GM18517 (cell line): ENCODE results near the gene OR4X1.
A peak's percentile ranks its signal among the peaks of the same experiment; 100 is the strongest.
"Not testable (repeated sequence)": the region's sequence is repeated elsewhere in the genome, so short reads cannot be mapped to it uniquely, and the experiment has no call there.

Experiments
- ATAC-seq: cut with Tn5 transposase; IDR thresholded peaks from one replicate; pipeline ENCODE4 v1.9.1; 2021; ENCODE audit warnings: mild to moderate bottlenecking, moderate library complexity; ENCODE audit not compliant: unreplicated experiment

OR4X1 gene, protein sequence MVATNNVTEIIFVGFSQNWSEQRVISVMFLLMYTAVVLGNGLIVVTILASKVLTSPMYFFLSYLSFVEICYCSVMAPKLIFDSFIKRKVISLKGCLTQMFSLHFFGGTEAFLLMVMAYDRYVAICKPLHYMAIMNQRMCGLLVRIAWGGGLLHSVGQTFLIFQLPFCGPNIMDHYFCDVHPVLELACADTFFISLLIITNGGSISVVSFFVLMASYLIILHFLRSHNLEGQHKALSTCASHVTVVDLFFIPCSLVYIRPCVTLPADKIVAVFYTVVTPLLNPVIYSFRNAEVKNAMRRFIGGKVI

DNA sequence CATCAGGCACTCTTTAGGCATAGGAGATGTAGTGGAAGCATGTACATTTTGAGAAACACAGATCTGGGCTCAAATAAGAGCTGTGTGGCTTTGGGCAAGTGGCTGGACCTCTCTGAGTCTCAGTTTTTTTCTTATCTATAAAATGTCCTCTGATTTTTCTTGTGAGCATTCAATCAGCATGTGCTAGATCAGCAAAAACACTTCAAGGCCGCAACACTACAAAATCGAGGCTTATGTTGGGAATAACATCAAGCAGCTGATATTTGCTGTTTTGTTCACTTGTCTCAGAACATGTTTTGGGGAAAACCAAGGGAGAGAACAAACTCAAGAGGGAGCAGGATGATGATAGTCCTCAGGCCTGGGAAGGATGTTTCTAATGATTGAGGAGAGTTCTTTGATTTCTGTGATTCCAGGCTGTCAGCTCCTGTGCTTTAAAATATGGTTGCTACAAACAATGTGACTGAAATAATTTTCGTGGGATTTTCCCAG lies at the start of gene OR4X1:
OR4X1 (plus strand) TSS at position 439 of the 489 bp plus-strand sequence; CDS start at position 439, 0 bp downstream.
- ATAC-seq = no peak

DNA sequence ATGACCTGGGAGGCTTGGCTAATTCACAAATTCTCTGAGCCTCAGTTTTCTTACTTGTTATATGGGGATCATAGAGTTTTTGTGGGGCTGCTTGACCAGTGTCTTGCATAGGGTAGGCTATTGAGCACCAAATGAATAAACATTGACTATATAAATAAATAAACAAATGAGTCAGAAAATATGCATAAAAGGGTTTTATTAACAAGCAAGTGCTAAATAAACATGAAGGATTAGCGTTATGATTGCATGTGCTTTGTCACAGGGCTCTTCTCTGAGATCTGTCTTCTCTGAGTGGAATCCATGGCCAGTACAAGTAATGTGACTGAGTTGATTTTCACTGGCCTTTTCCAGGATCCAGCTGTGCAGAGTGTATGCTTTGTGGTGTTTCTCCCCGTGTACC lies 47.2 kb upstream of the OR4X1 start, which contains the start of gene OR4B1:
OR4B1 (plus strand) TSS at position 301 of the 400 bp plus-strand sequence; CDS start at position 301, 0 bp downstream.
- ATAC-seq = no peak

DNA sequence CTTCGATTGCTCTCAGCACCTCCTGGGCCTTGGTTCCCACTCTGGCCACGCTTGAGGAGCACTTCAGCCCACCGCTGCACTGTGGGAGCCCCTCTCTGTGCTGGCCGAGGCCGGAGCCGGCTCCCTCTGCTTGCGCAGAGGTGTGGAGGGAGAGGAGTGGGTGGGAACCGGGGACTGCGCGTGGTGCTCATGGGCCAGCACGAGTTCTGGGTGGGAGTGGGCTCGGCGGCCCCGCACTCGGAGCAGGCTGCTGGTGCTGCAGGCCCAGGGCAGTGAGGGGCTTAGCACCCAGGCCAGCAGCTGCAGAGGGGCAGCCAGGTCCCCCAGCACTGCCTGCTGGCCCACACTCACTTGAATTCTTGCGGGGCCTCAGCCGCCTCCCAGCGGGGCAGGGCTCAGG lies 34.9 kb upstream of the OR4X1 start:
- no peak for ATAC-seq

DNA sequence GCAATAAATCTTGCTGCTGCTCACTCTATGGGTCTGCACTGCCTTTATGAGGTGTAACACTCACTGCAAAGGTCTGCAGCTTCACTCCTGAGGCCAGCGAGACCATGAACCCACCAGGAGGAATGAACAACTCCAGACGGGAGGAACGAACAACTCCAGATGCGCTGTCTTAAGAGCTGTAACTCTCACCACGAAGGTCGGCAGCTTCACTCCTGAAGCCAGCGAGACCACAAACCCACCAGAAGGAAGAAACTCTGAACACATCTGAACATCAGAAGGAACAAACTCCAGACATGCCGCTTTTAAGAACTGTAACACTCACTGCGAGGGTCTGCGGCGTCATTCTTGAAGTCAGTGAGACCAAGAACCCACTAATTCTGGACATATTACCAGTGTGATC lies 33.6 kb upstream of the OR4X1 start:
- ATAC-seq = not testable (repeated sequence)

DNA sequence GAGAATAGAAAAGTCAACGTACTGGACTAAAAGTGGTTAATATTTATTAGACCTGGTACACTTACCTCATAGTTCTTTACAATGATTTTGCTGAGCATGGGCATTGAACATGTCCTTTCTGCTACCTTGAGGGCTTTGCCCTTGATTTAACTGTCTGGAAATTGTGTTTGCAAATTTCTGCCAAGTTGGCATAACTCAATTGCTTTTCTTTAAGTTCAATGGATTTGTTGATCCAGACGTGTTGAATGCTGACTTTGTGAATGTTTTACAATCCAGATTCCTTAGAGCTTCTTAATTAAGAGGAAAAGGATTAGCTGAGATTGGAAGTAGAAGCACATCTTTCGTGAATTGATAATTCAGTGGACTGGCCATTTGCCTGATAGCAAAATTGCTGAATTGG lies 25.9 kb upstream of the OR4X1 start:
- no peak for ATAC-seq

DNA sequence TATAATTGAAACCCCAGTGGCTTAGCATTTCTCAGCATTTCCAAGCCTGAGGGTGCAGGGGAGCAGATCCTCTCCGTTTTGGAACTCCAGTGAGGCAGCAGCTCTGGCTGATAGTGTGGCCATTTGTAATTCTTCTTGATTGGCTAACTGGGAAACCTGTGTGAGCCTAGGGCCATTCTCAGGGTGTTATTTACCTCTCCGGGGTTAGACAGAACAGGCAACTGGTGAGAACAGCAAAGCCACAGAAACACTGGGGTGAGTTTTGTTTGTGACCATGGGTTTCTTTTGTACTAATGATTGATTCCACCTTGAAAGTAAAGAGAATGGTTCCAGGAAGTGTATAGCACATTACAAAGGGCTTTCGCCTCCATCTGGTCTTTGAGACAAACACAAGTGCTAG lies 21.2 kb upstream of the OR4X1 start:
- ATAC-seq = no peak

DNA sequence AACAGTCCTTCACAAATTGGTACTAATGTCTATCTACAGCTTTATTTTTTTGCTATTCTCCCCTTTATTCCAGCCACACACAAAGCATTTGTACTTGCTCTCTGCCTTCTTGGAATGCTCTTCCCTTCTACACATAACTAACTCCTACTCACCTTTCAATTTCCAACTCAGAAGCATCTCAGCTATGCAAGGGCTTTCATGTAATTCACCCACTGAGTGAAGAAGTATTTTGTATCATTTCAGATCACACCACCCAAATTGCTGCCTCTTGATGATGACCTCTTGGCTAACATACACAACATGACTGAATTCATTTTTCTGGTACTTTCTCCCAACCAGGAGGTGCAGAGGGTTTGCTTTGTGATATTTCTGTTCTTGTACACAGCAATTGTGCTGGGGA lies 18.9 kb upstream of the OR4X1 start, which contains the start of gene OR4X2:
OR4X2 (plus strand) TSS at position 301 of the 400 bp plus-strand sequence; CDS start at position 301, 0 bp downstream.
- no peak for ATAC-seq

DNA sequence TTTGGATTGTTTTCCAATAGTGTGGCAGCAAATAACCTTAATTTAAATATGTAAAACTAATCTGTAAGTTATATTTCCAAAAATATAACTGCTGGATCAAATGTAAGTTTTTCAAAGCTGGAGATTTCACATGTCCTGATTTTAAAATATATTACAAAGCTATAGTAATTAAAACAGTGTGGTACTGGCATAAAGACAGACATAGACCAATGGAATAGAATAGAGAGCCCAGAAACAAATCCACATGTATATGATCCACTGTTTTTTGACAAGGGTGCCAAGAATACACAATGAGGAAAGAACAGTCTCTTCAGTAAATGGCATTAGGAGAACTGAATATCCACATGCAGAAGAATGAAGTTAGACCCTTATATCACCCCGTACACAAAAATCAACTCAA lies 14.8 kb upstream of the OR4X1 start:
- no peak for ATAC-seq

DNA sequence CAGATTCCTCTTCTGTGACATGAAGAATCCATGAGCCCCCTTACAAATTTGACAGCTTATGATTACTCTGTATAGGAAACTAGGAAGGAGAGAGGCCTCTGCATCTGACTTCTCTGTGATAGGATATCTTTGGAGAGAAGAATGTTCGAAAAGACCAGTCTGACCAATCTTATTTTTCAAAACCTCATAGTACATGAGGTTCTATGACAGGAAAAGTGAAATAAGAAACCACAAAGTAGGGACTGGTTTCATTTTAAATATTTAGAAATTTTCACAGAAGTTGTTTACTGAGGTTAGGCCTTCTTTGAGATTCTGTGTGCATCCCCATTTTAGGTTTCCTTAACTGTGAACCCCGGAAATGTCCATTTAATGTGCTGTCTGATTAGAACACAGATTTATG lies 2.1 kb upstream of the OR4X1 start:
- no peak for ATAC-seq

DNA sequence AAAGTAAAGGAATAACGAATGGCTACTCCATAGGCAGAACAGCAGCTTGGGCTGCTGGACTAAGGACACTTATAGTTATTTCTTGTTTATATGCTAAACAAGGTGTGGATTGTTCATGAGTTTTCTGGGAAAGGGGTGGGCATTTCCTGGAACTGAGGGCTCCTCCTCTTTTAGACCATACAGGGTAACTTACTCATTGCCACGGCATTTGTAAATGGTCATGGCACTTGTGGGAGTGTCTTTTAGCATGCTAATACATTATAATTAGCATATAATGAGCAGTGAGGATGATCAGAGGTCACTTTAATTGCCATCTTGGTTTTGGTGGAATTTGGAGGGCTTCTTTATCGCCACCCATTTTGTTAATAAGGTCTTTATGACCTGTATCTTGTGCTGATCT lies 7.0 kb downstream of the OR4X1 start:
- no peak for ATAC-seq

DNA sequence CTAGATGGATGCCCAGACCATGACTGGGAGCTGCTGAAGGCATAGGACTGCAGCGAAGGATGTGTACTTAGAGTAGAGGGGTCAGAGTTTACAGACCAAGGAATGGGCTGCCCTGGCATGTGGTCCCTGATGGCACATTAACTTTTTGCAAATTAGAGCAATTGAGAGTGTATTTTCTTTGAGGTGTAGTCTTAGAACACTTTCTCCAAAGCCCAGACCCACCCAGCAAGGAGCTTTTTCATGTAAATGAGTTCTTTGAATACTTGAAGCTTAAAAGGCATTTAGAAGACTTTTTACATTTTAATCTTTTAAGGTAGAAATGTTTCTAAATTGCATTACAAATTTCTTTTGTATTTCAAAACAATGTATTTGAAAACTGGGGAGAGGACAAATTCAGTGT lies 8.9 kb downstream of the OR4X1 start:
- no peak for ATAC-seq

DNA sequence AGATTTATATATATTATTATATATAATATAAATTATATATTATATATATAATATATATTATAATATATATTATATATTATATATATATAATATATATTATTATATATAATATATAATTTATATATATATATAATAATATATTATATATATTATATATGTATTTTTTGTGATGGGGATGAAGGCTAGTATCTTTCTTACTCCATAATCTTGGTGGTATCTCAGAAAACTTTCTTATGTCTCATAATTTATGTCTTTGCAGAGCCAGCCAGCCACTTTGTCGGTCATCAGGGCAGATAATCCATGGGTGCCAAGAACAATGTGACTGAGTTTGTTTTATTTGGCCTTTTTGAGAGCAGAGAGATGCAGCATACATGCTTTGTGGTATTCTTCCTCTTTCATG lies 42.3 kb downstream of the OR4X1 start, which contains the start of gene OR4S1:
OR4S1 (plus strand) TSS at position 301 of the 400 bp plus-strand sequence; CDS start at position 301, 0 bp downstream.
- no peak for ATAC-seq

DNA sequence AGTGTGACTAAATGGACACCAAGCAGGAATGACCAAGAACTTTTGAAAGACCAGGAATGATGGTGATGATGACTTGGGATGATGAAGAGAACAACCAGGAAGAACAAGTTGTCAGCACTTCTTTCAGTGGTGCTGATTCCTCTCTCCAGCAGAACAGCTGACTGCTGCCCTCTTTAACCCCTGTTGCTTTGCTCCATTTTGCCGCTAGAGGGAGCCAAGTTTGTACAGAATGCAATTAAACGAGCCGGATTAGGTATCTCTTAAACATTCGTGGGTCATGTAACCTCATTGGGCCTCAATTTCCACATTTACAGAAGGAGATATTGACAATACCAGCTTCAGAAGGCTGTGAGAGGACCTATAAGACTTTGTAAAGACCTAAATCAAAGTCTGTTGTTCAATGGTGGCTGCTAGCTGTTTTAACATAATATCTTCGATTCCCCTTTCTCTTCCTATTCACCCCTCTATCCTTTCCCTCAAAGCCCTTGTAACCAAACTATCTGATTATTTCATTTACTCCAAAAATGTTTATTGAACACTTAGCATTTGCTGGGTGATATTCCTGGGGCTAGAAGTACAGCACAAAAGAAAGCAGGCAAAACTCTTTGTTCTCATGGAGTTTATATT lies 44.2 kb downstream of the OR4X1 start:
- ATAC-seq = peak; percentile 92

DNA sequence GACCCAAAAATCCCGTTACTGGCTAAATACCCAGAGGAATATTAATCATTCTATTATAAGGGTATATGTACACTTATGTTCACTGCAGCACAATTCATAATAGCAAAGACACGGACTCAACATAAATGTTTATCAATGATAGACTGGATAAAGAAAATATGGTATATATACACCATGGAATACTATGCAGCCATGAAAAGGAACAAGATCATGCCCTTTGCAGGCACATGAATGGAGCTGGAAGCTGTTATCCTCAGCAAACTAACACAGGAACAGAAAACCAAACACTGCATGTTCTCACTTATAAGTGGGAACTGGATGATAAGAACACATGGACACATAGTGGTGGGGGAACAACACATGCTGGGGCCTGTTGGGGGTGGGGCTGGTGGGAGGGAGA lies 49.9 kb downstream of the OR4X1 start:
- not testable (repeated sequence) for ATAC-seq
